GM18873 (cell line): Measurements from ENCODE around the gene ATP13A5.

Experiments
- ATAC-seq: cut with Tn5 transposase; IDR thresholded peaks from one replicate; pipeline ENCODE4 v1.9.1; 2021; ENCODE audit warnings: mild to moderate bottlenecking, moderate library complexity, moderate number of reproducible peaks; ENCODE audit not compliant: unreplicated experiment, low FRiP score

ATP13A5 gene

GRCh38 chr3:193378706-193379105 is at the start of gene ATP13A5:
ATP13A5 (minus strand) TSS chr3:193378753; CDS start chr3:193378725, 28 bp downstream.
- ATAC-seq: no peak

- ATAC-seq: no peak
Measured at GRCh38 chr3:193418576-193419373, 40.2 kb upstream of the ATP13A5 start.

- ATAC-seq: no peak
Measured at GRCh38 chr3:193416629-193417028, 38.1 kb upstream of the ATP13A5 start.

GRCh38 chr3:193407688-193408087 is 29.1 kb upstream of the ATP13A5 start:
- ATAC-seq: no peak

GRCh38 chr3:193407112-193407511 is 28.6 kb upstream of the ATP13A5 start:
- no peak for ATAC-seq

GRCh38 chr3:193403307-193403706 is 24.8 kb upstream of the ATP13A5 start:
- ATAC-seq: no peak

GRCh38 chr3:193400304-193400703 is 21.8 kb upstream of the ATP13A5 start:
- ATAC-seq: no peak

GRCh38 chr3:193396451-193397244 is 18.1 kb upstream of the ATP13A5 start:
- ATAC-seq: no peak

- no peak for ATAC-seq
Measured at GRCh38 chr3:193391902-193392301, 13.3 kb upstream of the ATP13A5 start.

- ATAC-seq: no peak
Measured at GRCh38 chr3:193389335-193389734, 10.8 kb upstream of the ATP13A5 start.

GRCh38 chr3:193388361-193388760 is 9.8 kb upstream of the ATP13A5 start:
- no peak for ATAC-seq

- ATAC-seq: no peak
Measured at GRCh38 chr3:193387596-193387995, 9.0 kb upstream of the ATP13A5 start.

GRCh38 chr3:193377591-193377990 is 962 bp downstream of the ATP13A5 start:
- no peak for ATAC-seq

- ATAC-seq: no peak
Measured at GRCh38 chr3:193375614-193376013, 2.9 kb downstream of the ATP13A5 start.

- no peak for ATAC-seq
Measured at GRCh38 chr3:193372783-193373182, 5.8 kb downstream of the ATP13A5 start.

- ATAC-seq: no peak
Measured at GRCh38 chr3:193367868-193368267, 10.7 kb downstream of the ATP13A5 start.

GRCh38 chr3:193357291-193357690 is 21.3 kb downstream of the ATP13A5 start:
- no peak for ATAC-seq

GRCh38 chr3:193354423-193354822 is 24.1 kb downstream of the ATP13A5 start:
- no peak for ATAC-seq

GRCh38 chr3:193350744-193351143 is 27.8 kb downstream of the ATP13A5 start:
- no peak for ATAC-seq

GRCh38 chr3:193348686-193349085 is 29.9 kb downstream of the ATP13A5 start:
- ATAC-seq: no peak
